22Rv1 (cell line): ENCODE results near the gene FOXI1.

Source experiments
- CTCF ChIP-seq: fragments of 450-650 bp; IDR thresholded peaks from 2 replicates; pipeline ENCODE4 v1.5.1; 2017; ENCODE audit warnings: mild to moderate bottlenecking
- ZFX ChIP-seq: fragments of 450-650 bp; IDR thresholded peaks from 2 replicates; pipeline ENCODE4 v1.6.1; 2017; ENCODE audit warnings: antibody characterized with exemption, borderline replicate concordance

- TF ChIP-seq CTCF (no peak), ZFX (no peak)
These were observed 27.3 kb downstream of the FOXI1 start for GRCh38 chr5:170132976-170133448.
